Keratinocyte (primary cell): ENCODE measurements around the gene SLC4A9.

Experiments
- CTCF ChIP-seq, 3 experiments: IDR thresholded peaks in 1 of 3; conservative IDR thresholded peaks in 1 of 3; optimal IDR thresholded peaks in 1 of 3; 2 replicates in 2 of 3; 3 replicates in 1 of 3; pipeline versions ENCODE3 to v1.5.1; 2011; ENCODE audit warnings: low read length in 3 of 3, mild to moderate bottlenecking in 3 of 3, moderate library complexity in 2 of 3, control low read depth in 1 of 3, inconsistent platforms in 1 of 3; ENCODE audit not compliant: insufficient read depth in 2 of 3; ENCODE audit errors: extremely low read depth in 1 of 3
- EZH2 ChIP-seq: IDR thresholded peaks from one replicate; pipeline ENCODE4 v1.6.1; 2012; ENCODE audit warnings: inconsistent platforms, mild to moderate bottlenecking, low read length, moderate library complexity

GRCh38 chr5:140362875-140363630 lies 3.1 kb downstream of the SLC4A9 start:
- TF ChIP-seq CTCF (optimal IDR thresholded peaks at IDR 0.05 in 1 of 3, IDR thresholded peaks at IDR 0.05 in 1 of 3, conservative IDR thresholded peaks at IDR 0.05 in 1 of 3; ENCODE audit: extremely low read depth in 1 of 3, insufficient read depth in 2 of 3, low read length in 3 of 3) (peak in 2 of 3 experiments; percentile 95 to 96), EZH2 (no peak)
